Prostate gland (tissue), 2 donors: ENCODE measurements around the gene SDC1. TPM values are rescaled to one million over a fixed set of nuclear protein-coding genes. Genes with fewer than 3 reads are reported as not detected.

Experiments
- DNase-seq: peaks from one replicate; pipeline ENCODE4 v3.0.0-alpha.2; 2019; ENCODE audit warnings: low spot score
- H3K27ac ChIP-seq, 2 donors: fragments of 200-600 bp; sonication (generic); 2 replicates each; pipeline ENCODE4 v1.5.1; 2017 to 2019
- H3K27me3 ChIP-seq: fragments of 200-600 bp; sonication (generic); replicated peaks from 2 replicates; pipeline ENCODE4 v1.5.1; 2019; ENCODE audit not compliant: insufficient read depth
- H3K36me3 ChIP-seq, 2 donors: fragments of 200-600 bp; sonication (generic); 1 replicate in 1 of 2; 2 replicates in 1 of 2; pipeline versions ENCODE4 v1.5.1 to v1.8.1; 2017 to 2019
- H3K4me1 ChIP-seq: fragments of 200-600 bp; sonication (generic); replicated peaks from 2 replicates; pipeline ENCODE4 v1.5.1; 2019
- H3K4me3 ChIP-seq, 2 donors: fragments of 200-600 bp; sonication (generic); 2 replicates each; pipeline ENCODE4 v1.5.1; 2017 to 2019
- H3K9me3 ChIP-seq: fragments of 200-600 bp; sonication (generic); 2 replicates; pipeline ENCODE4 v1.5.1; 2017
- POLR2A ChIP-seq: fragments of 450-650 bp; IDR thresholded peaks from one replicate; pipeline ENCODE4 v1.6.1; 2016; ENCODE audit warnings: antibody characterized with exemption, mild to moderate bottlenecking
- POLR2AphosphoS5 ChIP-seq: sonication (generic); formaldehyde crosslinking; IDR thresholded peaks from one replicate; pipeline ENCODE4 v1.6.1; 2017; ENCODE audit warnings: antibody characterized with exemption
- WGBS: methylation state at CpG from one replicate; pipeline ENCODE4 v1.1.5; 2018; 5-methylcytosine and 5-hydroxymethylcytosine counted together
- intact Hi-C: fragments of 100-400 bp; cut with DNase I; formaldehyde crosslinking; loops from one replicate; pipeline ENCODE4 v1.14.2; 2022
- total RNA-seq, 2 donors: library from RNA; depleted of rRNA; stranded (reverse); fragments of >200 nt; gene quantifications; one replicate each; pipeline ENCODE4 v1.1.0, GENCODE V29; 2016
- TF ChIP-seq, protein P1 (sequence below), 4 experiments: fragments of 200-600 bp in 2 of 4; fragments of 450-650 bp in 2 of 4; sonication (generic) in 2 of 4; IDR thresholded peaks; 1 replicate in 3 of 4; 2 replicates in 1 of 4; pipeline ENCODE4 v1.5.1; 2016 to 2019; ENCODE audit warnings: antibody characterized with exemption in 4 of 4, mild to moderate bottlenecking in 2 of 4, moderate library complexity in 2 of 4

The SDC1 gene
- total RNA-seq, 2 donors from 2014 or later = 103 to 167 TPM

DNA sequence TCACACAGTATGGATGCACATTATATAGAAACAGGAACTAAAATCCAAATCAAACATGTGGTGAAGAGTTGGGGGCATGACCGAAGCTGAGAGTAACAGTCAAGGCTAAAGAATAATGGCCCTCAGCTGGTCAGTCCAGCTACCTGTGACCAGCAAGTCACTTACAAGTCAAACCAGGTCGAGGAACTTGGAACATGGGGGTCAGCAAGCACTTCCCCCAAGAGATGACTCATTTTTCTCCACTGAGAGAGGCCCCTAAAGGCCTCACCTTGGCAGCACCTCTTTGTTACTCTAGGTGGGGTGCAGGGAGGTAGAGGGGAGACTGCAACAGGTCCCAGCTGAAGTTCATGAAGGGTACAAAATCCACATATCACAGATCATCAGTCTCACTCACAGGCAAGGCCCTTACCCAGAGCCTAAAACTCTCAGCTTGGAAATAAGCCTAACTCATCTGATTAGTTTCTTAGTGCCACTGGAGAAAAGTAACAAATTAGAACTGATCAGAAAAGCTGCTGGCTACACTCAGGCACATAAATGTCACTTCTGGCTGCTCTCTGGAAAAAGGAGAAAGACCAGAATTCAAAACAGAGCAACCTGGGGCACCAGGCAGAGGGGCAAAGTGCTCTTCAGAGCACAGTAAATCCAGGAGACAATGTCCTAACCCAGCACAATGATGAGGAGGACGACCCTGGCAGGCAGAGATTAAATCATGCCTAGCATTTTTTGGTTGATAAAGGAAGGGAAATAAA lies 4.0 kb downstream of the SDC1 start:
- 60% methylated on average over 3 of the region's 3 CpGs for WGBS
- Histone ChIP-seq H3K4me3 (no peak overlapping the region), H3K27ac (peak overlapping the region; percentile 86 to 87), H3K9me3 (no peaks in the 10 kb centered on the region), H3K4me1 (no peaks in the 10 kb centered on the region), H3K27me3 (no peaks in the 10 kb centered on the region), H3K36me3 (no peaks in the 10 kb centered on the region)
- intact Hi-C loops = loop anchor here (10.0 kb wide), 1 partner anchor 424 kb away; no protein-coding TSS in a partner anchor
- TF ChIP-seq, protein P1, sequence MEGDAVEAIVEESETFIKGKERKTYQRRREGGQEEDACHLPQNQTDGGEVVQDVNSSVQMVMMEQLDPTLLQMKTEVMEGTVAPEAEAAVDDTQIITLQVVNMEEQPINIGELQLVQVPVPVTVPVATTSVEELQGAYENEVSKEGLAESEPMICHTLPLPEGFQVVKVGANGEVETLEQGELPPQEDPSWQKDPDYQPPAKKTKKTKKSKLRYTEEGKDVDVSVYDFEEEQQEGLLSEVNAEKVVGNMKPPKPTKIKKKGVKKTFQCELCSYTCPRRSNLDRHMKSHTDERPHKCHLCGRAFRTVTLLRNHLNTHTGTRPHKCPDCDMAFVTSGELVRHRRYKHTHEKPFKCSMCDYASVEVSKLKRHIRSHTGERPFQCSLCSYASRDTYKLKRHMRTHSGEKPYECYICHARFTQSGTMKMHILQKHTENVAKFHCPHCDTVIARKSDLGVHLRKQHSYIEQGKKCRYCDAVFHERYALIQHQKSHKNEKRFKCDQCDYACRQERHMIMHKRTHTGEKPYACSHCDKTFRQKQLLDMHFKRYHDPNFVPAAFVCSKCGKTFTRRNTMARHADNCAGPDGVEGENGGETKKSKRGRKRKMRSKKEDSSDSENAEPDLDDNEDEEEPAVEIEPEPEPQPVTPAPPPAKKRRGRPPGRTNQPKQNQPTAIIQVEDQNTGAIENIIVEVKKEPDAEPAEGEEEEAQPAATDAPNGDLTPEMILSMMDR (IDR thresholded peaks at IDR 0.05) = no peak
- no peak for TF ChIP-seq POLR2AphosphoS5
- TF ChIP-seq POLR2A = no peak
- DNase-seq = no peak

DNA sequence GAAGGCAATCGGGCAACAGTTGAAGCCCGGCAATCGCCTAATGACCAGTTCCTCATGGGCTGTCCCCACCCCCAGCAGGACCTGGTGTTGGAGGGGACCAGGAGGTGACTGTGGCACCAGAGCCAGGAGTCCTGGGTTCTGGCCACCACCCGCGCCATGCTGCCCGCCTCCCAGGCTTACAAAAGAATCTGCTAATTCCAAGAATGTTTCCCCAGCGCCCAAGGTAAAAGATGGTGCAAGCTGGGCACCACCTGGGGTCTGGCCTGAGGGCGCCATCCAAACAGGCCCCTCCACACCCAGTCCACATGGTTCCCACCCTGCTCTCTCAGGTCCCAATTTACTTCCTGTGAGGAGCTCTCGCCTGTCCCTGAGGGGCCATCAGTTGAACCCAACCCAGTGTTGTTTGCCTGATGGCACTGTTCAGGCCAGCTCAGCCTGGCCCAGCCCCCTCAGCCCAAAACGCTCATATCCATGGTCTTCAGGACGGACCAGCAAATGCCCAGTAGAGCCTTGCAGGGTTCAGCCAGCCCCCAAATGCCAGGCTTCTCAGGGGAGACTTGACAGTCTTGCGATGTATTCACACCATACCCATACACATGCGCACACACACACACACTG lies 5.1 kb downstream of the SDC1 start:
- no peak for DNase-seq
- 84% methylated on average over 13 of the region's 13 CpGs for WGBS
- no peaks in the 10 kb centered on the region for H3K9me3 ChIP-seq
- peak overlapping the region in 1 of 2 donors; percentile 19 for H3K27ac ChIP-seq
- TF ChIP-seq POLR2AphosphoS5 = no peak
- TF ChIP-seq, protein P1 (IDR thresholded peaks at IDR 0.05) = no peak
- no peak for TF ChIP-seq POLR2A
- H3K4me3 ChIP-seq = no peak overlapping the region
- intact Hi-C loops = loop anchor here (10.0 kb wide), 1 partner anchor 425 kb away; no protein-coding TSS in a partner anchor
- no peaks in the 10 kb centered on the region for H3K27me3 ChIP-seq
- no peaks in the 10 kb centered on the region for H3K36me3 ChIP-seq
- no peaks in the 10 kb centered on the region for H3K4me1 ChIP-seq

DNA sequence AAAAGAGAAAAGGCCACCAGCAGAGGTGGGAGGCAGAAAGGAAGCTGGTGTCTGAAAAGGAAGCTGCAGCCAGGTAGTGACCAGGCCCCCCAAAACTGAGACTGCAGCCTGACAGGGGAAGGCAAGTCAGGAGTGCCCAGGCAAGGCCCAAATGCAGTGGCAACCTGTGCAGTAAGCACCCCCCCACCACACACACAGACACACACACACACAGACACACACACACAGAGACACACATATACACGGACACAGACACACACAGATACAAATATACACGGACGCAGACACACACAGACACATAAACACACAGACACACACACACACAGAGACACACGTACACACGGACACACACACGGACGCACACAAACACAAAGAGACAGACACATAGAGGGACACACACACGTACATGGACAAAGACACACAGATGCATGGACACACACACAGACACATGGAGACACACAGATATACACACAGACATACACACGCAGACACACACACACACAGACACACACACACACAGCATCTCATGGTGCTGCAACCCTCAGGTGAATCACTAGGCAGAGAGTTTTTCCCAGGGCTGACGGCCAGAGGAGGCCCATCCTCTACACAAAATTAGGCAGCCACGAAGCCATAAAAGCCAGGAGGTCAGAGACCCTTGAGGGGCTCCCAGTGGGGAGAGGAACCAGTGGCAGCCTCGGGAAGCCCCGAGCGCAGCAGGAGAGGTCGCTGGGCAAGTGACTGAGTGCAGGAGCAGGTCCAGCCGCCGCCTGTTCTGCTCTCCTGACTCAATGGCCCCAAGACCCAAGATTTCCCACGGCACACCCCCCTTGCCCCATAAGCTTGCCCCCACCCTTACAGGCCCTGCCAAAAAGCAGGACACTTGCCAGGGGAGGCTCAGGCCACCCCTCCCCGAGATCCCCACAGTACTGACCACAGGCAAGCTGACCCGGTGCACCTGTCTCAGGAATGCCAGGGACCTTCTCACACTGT lies 6.3 kb downstream of the SDC1 start:
- no peak for TF ChIP-seq POLR2AphosphoS5
- no peak for TF ChIP-seq POLR2A
- TF ChIP-seq, protein P1 (IDR thresholded peaks at IDR 0.05) = no peak
- intact Hi-C loops = no loop called here
- H3K4me1 ChIP-seq = peaks cover 6% of the 10 kb centered on the region
- 68% methylated on average over 16 of the region's 20 CpGs for WGBS
- H3K4me3 ChIP-seq = no peak overlapping the region
- H3K36me3 ChIP-seq = no peaks in the 10 kb centered on the region
- no peaks in the 10 kb centered on the region for H3K27me3 ChIP-seq
- DNase-seq = no peak
- H3K9me3 ChIP-seq = no peaks in the 10 kb centered on the region
- H3K27ac ChIP-seq = peak overlapping the region; percentile 54 to 71

DNA sequence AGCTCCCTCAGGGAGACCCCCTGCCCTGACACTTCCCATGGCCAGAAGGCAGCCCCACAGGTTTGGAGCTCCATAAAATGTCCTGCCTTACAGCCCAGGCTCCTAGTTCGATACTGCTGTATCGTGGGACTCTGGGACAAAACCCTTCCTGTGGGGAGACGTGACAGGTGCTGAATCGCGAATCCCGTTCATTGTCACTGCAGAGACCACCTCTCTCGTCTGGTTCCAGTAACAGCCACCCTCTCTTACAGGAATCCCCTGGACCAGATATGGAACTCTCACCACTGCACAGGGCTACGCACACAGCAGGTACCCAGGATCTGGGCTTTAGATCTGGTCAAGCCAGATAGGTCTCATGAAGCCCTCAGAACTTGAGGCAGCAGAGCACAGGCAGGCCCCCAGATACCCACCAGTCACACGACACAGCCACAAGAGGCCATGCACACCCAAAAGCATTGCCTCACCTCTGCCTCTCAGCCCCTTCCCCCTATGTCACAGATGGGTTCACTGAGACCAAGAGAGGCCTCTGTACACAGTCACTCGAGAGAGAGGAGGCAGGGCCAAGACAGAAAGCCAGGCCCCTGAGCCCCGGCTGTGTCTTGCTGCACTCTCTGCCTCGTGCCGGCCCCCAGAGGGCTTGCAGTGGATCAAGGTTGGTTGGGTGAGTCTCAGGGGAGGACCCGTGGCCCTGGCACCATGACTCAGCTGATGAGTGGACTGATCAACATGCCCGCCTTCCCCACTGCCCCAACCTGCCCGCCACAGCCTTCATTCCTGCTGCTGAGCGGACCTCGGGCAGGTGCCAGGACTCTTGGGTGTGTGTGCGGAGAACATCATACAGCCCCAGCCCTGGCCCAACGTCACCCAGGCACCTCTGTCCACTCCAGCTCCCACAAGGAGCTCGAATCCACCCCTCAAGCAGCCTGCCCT lies 7.6 kb downstream of the SDC1 start:
- H3K36me3 ChIP-seq = no peaks in the 10 kb centered on the region
- WGBS = 70% methylated on average over 19 of the region's 21 CpGs
- H3K4me3 ChIP-seq = no peak overlapping the region
- intact Hi-C loops = no loop called here
- H3K27me3 ChIP-seq = no peaks in the 10 kb centered on the region
- peaks cover 18% of the 10 kb centered on the region for H3K4me1 ChIP-seq
- H3K9me3 ChIP-seq = no peaks in the 10 kb centered on the region
- TF ChIP-seq, protein P1 (IDR thresholded peaks at IDR 0.05) = no peak
- TF ChIP-seq POLR2AphosphoS5 (peak; percentile 65), POLR2A (peak; percentile 53)
- peak overlapping the region; percentile 54 to 71 for H3K27ac ChIP-seq
- DNase-seq = peak; percentile 86
